Amygdala (tissue), 56 donors: ENCODE measurements around the gene ANKHD1.

Source experiments
- DNase-seq, 56 donors: peaks; one replicate each; lab custom pipeline; 2025; lab: John Stamatoyannopoulos, UW

ANKHD1 gene

DNA sequence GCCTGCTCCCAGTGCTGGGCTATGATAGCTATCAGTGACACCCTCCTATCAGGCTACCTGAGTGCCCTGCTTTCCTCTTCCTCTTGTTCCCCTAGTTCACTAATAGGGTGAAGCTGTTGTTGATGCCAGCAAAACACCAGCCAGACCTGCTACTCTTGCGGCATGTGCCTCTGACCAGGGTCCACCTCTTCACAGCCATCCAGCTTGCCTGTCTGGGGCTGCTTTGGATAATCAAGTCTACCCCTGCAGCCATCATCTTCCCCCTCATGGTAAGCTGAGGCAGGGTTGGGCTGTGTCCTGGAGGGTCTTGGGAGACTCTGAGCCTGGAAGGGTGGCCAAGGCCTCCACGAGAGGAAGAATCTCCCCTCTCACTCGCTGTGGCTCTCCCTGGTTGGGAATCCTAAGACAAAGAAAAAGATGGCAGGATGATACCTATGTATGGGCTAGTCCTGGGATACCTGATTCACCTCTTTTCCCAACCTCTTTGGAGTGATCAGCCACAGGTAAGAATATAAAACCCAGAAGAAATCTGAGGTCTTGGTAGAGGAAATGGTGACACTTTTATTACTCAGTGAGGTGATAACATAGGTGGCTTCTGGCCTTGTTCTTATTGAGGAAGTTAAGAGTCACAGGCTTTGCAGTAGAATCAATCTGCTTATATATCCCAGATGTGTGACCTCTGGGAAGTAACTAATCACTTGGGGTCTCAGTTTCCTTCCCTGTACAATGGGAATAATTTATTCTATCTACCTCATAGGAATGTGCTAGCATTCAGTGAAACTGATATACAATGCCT lies 30.1 kb upstream of the ANKHD1 start:
- no peak for DNase-seq

DNA sequence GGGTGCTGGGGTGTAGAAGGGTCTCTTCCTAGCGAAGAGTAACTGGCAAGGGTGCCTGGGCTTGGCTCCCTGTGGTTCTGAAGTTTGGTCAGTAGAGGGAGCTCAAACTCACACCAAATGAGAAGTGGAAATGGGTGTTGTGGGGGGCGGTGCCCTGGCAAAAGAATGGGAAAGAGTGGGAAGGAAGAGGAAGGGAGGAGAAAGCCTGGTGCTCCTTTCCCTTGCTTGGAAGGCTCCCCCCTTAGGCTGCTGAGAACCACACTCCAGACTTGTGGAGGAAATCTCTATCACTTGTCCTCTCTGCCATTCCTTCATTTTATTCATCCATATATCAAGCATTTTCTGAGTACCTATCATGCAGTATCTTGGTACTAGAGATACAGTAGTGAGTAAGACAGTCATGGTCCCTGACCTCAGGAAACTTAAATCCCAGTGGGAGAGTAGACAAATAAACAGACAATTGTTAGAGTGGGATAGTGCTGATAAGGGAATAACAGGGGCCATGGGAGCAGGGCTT lies 28.6 kb upstream of the ANKHD1 start:
- peak in 37 of 56 donors; percentile 8 to 72 (median 28) for DNase-seq

DNA sequence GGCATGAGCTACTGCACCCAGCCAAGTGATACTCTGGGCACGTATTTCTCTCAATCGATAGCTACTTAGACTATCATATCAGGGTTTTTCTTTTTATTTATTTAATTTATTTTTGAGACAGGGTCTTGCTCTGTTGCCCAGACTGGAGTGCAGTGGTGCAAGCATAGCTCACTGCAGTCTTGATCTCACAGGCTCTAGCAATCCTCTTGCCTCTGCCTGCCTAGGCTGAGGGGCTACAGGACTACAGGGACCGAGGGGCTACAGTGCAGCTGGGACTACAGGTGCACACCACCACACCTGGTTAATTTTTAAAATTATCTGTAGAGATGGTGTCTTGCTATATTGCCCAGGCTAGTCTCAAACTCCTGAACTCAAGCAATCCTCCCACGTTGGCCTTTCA lies 20.3 kb upstream of the ANKHD1 start:
- no peak for DNase-seq

DNA sequence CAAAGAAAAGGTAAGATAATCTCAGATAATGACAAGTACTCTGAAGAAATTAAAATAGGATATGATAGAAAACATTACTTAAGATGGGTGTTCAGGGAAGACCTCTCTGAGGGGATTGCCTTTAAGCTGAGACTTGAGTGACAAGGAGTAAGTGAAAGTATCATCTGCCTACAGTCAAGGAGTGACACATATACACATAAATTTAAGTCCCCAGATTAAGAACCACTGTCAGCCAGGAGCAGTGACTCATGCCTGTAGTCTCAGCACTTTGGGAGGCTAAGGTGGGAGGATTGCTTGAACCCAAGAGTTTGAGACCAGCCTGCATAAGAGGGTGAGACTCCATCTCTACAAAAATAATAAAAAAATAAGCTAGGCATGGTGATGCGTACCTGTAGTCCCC lies 19.7 kb upstream of the ANKHD1 start:
- DNase-seq: no peak

DNA sequence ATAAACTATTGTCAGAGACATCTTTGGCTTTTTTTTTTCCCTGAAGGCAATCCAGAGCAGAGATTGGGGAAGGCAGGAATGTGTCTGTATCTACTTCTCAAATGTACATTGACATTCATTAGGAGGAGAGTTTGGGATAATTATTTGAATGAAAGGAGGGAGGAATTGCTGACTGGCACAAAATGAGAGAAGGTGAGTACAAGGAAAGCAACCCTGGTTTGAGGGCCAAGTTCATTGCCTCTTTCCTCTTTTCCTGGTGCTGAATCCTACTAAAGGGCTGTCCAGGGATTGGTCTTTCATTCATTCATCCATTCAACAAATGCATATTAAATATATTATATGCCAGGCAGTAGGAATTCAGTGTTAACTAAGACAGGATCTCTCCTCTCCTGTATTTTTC lies 18.8 kb upstream of the ANKHD1 start:
- no peak for DNase-seq

DNA sequence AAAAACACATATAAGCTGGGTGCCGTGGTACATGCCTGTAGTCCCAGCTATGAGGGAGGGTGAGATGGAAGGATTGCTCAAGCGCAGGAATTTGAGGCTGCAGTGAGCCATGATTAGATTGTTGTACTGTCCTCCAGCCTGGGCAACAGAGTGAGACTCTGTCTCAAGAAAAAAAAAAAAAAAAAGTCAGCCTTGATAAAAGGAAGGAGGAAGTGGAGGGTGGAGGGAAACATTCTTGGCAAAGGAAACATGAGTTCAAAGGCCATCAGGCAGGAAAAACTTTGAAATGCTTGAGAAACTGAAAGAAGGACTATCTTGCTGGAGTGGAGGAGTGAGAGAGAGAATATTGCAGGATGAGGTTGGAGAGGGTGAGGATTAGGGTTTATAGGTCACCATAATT lies 18.3 kb upstream of the ANKHD1 start:
- DNase-seq: no peak

DNA sequence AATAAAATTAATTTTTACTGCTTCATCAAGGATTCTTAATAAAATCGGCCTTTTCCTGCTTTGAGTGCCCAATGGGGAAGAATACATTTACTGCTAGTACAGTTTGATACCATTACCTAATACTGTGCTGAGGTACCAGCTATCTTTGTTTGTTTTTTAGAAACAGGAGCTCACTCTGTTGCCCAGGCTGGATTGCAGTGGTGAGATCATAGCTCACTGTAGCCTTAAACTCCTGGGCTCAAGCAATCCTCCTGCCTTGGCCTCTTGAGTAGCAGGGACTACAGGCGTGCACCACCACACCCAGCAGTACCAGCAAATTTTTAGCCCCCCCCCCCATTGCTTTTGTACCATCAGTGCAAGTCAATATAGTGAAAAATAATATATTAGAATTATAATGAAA lies 13.6 kb upstream of the ANKHD1 start:
- DNase-seq: no peak

DNA sequence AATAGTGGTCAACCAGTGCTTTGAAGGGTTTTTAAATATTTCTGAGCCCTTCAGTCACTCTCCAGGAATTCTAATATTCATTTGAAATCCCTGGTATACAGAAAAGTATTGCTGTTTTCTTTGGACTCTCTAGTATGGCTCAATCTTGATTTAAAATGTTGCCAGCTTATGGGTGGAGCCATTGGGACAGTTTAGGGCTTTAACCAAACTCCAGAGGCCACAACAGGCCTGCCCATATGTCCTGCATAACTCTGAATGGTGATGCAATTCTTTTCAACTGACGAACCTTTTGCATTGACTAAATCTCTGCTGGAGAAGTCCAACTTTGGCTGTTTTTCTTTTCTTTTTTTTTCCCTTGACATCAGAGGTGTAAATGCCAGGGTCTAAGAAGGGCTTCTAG lies 10.3 kb upstream of the ANKHD1 start:
- DNase-seq: no peak

DNA sequence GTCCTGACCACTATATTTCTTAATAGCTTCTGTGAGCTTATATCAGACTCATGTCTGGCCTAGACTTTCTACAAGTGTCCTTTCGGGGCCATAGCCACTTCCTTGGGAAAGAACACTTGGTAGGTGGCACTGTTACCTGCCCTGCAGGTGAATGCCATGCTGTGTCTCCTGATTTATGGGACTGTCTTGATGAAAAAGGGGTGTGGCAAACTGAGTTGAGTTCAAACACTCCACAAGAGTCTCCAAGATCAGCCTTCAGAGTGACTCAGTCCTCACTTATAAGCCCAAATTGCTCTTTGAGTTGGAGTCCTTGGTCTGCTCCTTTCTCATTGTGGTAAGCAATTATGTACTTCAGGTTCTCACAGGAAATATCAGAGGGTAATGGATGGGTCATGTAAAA lies 9.9 kb upstream of the ANKHD1 start:
- DNase-seq: no peak

DNA sequence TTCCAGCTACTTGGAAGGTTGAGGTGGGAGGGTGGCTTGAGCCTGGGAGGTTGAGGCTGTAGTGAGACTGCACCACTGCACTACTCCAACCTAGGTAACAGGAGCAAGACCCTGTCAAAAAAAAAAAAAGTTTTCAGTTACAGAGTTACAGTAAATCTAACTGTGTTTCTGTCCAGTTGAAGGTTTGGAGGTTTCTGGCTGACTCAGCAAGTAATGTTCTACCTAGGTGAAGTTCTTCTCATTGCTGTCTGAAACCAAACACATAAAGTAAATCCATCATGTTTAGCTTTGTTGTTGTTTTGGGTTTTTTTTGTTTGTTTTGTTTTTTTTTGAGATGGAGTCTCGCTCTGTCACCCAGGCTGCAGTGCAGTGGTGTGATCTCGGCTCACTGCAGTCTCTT lies 7.9 kb upstream of the ANKHD1 start:
- no peak for DNase-seq

DNA sequence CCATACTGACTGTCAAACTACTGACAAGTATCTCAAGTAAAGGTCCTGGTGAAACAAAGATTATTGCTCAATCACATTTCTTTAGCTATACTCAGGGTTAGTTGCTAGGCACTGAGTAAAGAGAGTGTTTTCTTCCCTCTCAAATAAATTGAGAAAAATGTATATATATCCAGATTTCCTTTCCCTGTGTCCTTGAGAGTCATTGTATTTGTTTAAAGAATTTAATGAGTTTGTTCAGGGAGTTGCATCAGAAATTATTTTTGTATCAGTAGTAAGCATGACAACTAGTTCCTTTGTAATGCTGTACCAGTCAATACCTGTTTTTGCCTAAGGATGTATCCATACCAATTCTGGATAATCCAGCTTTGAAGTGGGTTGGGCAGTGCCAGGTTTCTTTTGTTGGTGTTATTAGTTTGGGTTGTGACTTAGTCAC lies 3.2 kb upstream of the ANKHD1 start:
- no peak for DNase-seq

DNA sequence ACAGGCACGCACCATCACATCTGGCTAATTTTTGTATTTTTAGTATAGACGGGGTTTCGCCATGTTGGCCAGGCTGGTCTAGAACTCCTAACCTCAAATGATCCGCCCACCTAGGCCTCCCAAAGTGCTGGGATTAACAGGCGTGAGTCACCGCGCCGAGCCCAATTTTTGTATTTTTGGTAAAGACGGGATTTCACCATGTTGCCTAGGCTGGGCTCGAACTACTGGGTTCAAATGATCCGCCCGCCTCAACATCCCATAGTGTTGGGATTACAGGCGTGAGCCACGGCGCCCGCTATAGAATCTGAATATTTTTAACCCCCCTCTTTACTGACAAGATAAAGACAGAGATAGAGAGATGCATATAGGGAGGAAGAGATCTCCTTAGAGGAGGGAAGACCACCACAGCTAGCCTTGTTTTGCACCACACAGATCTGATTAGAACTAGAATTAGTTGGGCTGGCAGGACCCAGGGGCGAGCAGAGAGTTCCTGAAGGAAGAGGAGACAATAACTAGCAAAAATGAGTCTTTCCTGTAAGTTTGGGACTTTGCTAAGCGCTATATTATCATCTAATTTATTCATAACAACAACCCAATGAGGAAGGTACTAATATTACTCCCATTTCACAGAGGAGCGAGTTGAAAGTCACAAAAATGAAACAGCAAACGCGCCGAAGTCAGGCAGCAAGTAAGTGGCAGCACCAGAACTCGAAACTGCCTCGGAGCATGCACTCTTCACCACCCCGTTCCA lies 1.5 kb upstream of the ANKHD1 start:
- DNase-seq: peak in 1 of 56 donors; percentile 35

DNA sequence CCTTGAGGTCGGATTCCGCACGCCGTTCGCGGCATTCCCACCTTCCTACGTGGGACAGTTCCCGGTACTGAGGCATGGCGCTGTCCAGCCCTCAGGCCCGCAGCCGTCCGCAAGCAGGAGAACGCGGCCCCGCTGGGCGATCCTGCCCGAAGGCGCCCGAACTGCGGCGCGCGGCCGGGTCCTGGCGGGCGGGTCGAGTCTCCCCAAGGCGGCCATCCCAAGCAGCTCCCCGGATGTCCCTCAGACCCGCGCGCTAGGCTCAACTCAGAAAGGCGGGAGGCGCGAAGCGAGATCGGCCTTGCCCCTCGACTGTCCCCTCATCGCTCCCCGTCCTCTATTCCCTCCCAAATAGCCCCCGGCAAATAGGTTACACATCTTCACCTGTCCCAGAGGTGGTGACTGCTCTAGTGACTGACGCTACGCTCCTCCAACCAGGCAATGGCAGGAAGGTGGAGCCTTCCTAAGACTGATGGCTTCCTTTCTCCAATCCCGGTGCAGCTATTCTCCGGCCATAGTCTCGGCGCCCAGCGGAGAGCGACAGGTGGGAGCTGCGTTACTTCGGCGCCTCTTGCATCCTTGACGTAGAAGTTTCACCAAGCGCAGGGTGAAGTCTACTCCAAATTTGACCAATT lies 787 bp upstream of the ANKHD1 start:
- peak; percentile 67 to 98 (median 94) for DNase-seq

DNA sequence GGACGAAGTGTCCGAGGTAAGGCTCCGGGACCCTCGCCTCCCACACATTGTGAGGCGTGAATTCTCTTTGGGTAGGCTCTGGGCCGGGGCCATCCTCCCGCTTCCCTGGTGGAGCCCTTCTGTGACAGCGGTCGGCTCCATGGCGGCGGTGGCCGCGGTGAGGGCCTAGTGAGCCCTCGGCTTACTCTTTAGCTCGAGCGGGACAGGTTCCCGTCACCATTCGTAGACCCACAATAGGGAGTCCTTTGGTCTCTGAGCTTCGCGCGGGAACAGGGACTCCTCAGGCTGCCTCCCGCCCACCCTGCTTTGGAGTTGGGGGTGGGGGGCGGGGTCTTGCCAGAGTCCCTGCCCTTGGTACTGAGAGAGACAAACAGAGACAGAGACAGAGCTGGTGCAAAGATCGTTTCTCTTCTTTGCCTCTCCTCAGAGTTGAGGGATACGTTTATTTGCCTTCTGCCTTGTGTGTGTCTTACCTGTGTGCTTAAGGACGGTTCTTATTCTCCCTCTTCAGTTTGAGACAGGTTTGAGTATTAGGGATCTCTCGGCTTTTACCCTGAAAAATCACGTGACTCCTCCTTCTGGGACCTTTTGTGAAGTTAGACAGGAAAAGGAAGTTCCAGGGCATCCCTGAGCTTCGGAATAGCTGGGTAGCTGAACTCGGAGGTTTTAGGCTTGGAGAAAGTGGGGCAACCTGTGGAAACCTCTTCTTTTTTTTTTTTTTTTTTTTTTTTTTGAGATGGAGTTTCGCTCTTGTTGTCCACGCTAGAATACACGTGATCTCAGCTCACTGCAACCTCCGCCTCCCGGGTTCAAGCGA lies 833 bp downstream of the ANKHD1 start:
- DNase-seq: peak in 32 of 56 donors; percentile 2 to 57 (median 24)

DNA sequence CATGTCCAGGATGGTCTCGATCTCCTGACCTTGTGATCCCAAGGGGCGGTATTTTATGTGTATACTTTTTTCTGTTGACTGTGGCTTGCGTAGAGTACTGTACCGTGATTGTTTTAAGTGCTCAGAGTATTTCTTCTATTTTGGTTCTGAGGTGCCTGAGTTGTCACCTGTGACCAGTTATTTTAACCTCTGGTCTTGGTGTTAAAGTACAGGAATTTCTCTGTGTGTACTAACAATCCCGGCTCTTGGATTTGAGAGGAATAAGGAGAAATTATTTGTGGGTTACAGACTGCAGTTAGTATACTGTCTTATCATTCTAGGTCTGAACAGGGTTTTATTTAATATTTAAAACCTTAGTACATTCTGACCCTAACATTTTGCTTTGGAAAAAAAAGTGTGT lies 2.0 kb downstream of the ANKHD1 start:
- no peak for DNase-seq

DNA sequence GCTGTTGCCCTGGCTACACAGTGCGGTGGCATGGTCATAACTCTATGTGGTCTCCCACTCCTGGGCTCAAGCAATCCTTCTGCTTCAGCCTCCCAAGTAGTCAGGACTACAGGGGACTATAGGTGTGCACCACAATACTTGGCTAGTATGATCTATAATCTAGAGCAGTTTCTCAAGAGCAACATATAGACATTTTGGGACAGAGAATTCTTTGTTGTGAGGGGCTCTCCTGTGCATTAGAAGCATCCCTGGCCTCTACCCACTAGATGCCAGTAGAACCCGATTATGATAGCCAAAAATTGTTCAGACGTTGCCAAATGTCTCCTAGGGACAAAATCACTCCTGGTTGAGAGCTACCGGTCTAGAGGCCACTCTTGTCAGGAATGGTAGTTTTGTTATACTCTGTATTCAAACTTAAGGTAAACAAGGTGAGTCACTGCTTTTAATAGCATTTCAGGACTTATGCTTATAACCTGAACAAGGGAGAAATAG lies 7.2 kb downstream of the ANKHD1 start:
- no peak for DNase-seq

DNA sequence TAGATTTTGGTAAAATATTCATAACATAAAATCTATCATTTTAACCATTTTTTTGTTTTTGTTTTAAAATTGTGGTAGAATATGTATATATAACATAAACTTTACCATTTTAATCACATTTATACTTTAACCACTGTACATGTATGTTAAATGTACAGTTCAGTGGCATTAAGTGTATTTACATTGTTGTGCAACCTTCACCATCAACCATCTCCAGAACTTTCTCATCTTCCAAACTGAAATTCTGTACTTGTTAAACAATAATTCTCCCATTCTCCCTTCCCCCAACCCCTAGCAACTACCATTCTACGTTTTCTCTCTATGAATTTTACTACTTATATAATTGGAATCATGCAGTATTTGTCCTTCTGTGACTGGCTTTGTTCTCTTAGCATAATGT lies 11.6 kb downstream of the ANKHD1 start:
- no peak for DNase-seq

DNA sequence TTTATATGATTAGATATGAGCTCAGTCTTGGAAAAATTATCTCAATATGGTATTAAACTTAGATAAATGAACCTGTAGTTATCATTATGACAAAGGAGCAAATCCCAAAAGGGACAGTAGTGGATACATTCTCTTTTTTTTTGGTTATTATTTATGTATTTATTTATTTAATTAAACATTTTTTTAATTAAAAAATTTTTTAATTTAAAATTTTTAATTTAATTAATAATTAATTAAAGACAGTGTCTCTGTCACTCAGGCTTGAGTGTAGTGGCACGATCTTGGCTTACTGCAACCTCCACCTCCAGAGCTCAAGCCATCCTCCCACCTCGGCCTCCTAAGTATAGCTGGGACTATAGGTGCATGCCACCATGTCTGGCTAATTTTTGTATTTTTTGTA lies 15.6 kb downstream of the ANKHD1 start:
- DNase-seq: no peak

DNA sequence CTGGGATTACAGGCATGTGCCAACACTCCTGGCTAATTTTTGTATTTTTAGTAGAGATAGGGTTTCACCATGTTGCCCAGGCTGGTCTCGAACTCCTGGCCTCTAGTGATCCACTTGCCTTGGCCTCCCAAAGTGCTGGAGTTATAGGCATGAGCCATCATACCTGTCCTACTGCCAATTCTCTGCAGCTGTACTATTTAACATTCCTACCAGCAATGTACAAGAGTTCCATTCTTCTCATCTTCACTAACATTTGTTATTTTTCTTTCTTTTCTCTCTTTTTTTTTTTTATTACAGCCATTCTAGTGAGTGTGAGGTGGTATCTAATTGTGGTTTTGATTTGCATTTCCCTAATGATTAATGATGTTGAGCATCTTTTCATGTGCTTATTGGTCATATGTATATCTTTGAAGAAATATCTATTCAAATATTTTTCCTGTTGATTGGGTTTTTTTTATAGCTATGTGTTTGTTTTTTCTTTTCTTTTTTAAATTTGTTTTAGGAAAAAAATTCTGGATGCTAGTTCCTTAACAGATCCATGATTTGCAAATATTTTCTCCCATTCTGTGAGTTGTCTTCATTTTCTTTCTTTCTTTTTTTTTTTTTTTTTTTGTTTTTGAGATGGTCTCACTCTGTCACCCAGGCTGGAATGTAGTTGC lies 17.4 kb downstream of the ANKHD1 start:
- DNase-seq: no peak

DNA sequence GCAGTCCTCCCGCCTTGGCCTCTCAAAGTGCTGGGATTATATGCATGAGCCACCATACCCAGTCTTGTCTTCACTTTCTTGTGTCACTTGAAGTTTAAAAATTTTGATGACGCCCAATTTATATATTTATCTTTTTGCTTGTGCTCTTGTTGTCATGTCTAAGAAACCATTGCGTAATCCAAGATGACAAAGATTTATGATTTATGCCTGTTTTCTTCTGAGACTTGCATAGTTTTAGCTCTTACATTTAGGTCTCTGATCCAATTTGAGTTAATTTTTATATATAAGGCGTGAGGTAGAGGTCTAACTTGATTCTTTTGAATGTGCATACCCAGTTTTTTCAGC lies 18.6 kb downstream of the ANKHD1 start:
- no peak for DNase-seq
